NCI-H1417 treated with DMSO at 0.1 percent for 48 hours (cell line): Measurements from ENCODE around the gene ANKRD13A.

Experiments
- DNase-seq: peaks from one replicate; lab custom pipeline; 2025; lab: John Stamatoyannopoulos, UW

The ANKRD13A gene

GRCh38 chr12:109998904-109999648 is at the start of gene ANKRD13A:
Gene ANKRD13A (plus strand): TSS chr12:109999430. CDS start chr12:109999689, 259 bp downstream.
- peak; percentile 78 for DNase-seq

DNA sequence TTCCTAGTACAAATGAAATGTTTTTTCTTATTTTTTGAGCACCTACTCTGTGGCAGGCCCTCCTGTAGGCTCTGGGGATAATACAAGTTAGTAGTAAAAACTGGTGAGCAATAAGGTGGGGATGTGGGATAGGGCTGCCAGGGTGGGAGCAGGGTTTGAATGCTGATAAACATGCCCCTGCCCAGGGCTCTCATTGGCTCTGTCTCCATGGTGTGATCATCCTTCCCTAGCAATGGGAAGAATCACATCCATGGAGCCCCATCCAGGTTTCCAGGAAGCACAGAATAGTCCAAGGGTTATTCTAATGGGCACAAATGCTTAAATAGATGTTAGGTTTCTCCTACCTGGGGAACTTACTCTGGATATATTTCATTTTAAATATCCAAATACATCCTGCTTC is 48.6 kb upstream of the ANKRD13A start:
- no peak for DNase-seq

- no peak for DNase-seq
Observed at GRCh38 chr12:109951136-109951535, 48.1 kb upstream of the ANKRD13A start.

GRCh38 chr12:109951751-109952150 is 47.5 kb upstream of the ANKRD13A start:
- no peak for DNase-seq

GRCh38 chr12:109952160-109952858 is 46.9 kb upstream of the ANKRD13A start:
- no peak for DNase-seq

DNA sequence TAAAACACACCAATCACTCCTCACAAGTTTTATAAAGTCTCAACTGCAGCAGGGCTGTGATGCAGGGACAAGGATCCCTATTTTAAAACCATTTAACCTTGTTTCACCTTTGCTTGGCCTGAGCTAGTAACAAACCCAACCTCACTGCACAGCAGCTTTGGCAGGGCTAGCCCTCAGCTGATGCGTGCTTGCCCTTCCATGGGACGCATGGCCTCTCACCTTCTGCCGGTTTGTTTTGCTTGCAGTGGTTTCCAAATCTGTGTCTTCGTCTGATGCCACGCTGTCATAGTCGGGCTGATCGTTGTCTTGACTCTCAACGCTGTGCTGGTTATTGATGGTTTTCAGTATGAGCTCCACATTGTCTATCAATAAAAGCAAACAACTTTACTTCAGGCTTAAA is 46.4 kb upstream of the ANKRD13A start:
- no peak for DNase-seq

DNA sequence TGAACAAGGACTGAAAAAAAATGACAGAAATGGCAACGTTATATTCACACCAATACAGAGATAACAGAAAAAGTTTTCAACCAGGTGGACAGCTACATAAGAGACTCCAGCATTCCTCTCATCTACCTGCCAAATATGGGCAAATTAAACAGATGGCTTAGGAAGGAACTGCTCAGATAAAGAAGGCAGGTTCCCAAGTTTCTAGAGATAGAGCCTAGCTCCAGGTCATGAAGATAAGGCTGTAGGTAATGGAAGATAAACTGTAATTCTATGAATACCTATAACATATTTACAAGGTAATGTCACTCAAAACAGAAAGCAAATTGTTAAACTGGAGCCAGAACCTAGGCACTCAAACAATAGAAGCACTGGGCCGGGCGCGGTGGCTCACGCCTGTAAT is 45.6 kb upstream of the ANKRD13A start:
- no peak for DNase-seq

- DNase-seq = no peak
Observed at GRCh38 chr12:109958374-109958773, 40.9 kb upstream of the ANKRD13A start.

DNA sequence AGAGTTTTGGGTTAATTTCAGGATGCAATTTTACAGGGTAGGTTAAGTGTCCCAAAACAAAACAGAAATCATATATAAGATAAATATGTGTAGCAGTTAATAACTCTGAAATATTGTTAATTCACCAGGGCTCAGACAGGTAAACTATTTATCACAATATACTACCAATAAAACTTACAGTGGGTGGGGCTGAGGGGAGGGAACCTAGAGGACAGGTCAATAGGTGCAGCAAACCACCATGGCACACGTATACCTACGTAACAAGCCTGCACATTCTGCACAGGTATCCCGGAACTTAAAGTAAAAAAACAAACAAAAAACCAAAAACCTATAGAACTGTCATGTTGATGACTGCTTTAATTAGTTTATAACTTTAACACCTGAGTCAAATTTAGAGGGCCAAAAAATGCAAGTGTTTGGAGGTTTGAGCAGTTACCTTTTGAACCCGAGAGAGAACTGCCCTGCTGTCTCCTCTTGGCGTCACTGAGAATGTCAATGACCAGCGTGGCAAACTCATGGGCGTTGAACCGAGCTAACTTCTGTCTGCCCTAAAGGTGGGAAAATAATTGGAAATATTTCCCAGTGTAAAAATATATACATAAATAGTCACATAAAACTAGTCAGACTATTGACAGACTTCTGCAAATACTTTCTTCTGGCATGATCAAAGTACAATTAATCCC is 39.7 kb upstream of the ANKRD13A start:
- no peak for DNase-seq

- DNase-seq = no peak
Observed at GRCh38 chr12:109961201-109961600, 38.0 kb upstream of the ANKRD13A start.

DNA sequence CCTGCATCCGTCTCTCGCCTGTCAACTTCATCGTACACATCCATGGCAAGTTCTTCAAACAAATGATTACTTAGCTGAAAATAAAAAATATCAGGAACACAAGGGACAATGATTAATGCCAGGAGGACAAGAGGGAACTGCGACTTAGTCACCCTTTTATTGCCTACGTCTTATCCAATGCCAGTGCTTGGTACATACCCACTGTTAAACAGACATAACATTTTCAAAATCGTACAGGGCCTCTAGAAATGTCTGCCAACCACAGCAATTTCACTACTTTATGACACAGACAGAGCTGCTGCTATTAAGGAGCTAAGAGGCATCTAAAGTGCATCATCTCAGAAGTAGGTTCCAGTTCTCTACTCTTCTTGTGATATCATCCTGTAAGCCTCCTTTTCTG is 37.6 kb upstream of the ANKRD13A start:
- no peak for DNase-seq

GRCh38 chr12:109962398-109962797 is 36.8 kb upstream of the ANKRD13A start:
- no peak for DNase-seq

- DNase-seq = no peak
Observed at GRCh38 chr12:109963330-109963729, 35.9 kb upstream of the ANKRD13A start.

- DNase-seq = no peak
Observed at GRCh38 chr12:109963743-109964429, 35.3 kb upstream of the ANKRD13A start.

GRCh38 chr12:109966546-109966945 is 32.7 kb upstream of the ANKRD13A start:
- DNase-seq = no peak

GRCh38 chr12:109967383-109968031 is 31.7 kb upstream of the ANKRD13A start:
- DNase-seq = no peak

DNA sequence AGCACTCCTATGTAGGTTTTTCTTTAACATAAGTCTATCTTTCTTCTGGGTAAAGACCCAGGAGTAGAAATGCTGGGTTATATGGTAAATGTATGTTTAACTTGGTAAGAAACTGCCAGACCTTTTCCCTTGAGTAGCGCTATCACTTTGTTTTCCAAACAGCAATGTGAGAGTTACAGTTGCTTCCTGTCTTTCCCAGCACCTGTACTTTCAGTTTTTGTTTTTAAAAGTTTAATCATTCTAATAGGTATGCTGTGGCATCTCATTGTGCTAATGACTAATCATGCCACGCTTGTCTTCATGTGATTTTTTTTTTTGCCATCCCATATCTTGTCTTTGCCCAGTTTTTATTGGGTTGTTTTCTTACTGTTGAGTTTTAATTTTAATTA is 31.2 kb upstream of the ANKRD13A start:
- no peak for DNase-seq

DNA sequence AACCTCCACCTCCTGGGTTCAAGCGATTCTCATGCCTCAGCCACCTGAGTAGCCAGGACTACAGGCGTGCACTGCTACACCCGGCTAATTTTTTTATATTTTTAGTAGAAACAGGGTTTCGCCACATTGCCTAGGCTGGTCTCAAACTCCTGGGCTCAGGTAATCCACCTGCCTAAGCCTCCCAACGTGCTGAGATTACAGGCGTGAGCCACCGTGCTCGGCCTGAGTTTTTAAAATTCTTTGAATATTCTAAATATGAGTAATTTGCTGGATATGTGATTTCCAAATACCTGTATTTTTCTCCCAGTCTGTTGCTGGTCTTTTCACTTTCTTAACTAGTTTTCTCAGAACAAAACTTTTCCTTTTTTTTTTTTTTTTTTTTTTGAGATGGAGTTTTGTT is 30.4 kb upstream of the ANKRD13A start:
- DNase-seq = no peak

DNA sequence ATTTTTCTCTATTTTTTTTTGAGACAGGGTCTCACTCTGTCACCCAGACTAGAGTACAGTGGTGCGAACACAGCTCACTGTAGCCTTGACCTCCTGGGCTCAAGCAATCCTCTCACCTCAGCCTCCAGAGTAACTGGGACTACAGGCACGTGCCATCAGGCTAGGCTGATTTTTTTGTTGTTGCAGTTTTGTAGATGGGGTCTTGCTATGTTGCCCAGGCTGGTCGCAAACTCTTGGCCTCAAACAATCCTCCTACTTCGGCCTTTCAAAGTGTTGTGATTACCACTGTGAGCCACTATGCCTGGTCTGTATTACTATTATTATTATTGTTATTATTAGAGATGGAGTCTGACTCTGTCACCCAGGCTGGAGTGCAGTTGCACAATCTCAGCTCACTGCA is 26.4 kb upstream of the ANKRD13A start:
- no peak for DNase-seq

DNA sequence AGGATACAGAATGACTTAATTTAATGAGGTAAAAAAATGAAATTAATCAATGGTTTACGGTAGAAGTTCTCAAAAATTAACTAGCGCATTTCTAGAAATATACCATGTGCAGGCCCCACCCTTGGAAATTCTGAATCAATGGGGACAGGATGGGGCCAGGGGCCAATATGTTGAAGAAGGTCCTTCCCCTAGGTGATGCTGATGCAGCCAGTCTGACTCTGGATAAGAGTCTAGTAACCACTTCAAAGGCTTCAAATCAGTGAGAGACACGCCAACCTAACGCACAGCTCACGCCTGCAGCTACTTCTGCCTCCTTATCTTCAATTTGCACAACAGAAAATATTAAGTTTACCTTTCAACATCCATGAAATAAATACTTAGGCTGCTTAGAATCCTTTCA is 17.9 kb upstream of the ANKRD13A start:
- no peak for DNase-seq

- DNase-seq = no peak
Observed at GRCh38 chr12:109982210-109982609, 17.0 kb upstream of the ANKRD13A start.
